ENCODE measurements around the gene GNAO1.

The GNAO1 gene

DNA sequence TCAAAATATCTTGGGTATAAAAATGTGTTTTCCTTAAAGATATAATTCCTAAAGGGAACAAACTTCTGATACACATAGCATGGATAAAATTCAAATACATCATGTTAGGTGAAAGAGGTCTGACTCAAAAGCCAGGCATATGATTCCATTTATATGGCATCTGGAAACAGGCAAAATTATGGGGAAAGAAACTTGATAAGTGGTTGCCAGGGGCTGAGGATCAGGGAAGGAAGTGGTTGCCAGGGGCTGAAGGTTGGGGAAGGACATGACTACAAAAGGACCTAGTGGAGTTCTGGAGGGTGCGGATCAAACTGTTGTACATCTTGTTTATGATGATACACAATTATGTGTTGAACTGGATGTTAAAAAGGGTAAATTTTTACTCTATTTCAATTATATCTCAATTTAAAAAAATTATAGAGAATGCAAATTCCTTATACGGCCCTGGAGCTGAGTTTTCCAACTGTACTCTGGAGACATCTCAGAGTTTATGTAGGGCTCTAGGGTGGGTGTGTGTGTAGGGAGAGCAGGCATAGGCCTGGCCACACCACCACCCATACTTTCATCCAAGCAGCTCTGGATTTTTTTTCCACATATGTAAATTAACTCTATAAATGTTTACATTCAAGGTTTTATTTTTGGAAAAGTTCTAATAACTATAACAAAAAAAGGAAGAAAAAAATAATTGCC, 179.0 kb downstream of the GNAO1 start:
- TF ChIP-seq POLR2AphosphoS5 (IDR thresholded peaks at IDR 0.05; ENCODE audit: low read depth) = no peak
- no peak for DNase-seq (ENCODE audit: low read depth in 1 of 2, low spot score in 1 of 2)
- H3K27ac ChIP-seq (replicated peaks) = no peak overlapping the region

DNA sequence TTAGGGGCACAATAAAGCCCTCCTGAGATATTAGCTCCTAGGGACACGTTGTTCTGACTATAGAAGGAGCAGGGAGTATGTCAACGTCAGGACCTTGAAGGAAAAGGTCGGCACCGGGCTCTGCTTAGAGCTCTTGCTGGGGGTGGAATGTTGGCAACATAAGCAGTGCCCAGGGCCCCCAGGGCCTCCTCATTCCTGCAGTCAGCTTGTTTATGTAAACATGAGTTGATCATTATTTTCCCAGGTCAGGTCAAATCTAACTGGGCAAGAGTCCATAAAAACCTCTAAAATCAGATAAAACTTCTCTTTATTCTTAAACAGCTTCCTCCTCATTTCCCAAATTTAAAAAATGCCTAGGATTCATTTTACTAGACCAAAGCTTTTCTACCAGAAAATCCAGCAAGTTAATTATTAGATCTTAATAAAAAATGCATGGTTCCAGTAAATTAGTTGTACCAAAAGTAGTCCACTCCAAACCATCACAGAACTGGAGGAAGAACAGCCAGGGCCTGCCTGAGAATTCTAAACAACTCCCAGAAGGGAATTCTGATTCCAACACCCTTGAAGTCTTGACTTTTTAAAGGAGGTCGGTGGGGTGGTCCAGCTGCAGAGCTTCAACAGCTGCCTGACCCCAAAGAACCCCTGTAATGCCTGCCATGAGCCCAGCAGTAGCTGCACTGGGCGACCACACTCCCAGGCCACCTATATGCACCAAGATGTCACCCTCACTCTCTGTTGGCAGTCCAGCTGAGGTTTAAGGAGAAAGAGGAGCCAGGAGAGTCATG, 179.8 kb downstream of the GNAO1 start:
- Histone ChIP-seq H3K27me3 (ENCODE audit: insufficient read depth, poor library complexity, severe bottlenecking) (no peaks in the 10 kb centered on the region), H3K4me3 (replicated peaks; ENCODE audit: insufficient read depth, low read length) (no peak overlapping the region), H3K27ac (replicated peaks) (no peak overlapping the region)
- DNase-seq (ENCODE audit: low read depth in 1 of 2, low spot score in 1 of 2) = no peak
- TF ChIP-seq, protein P1, sequence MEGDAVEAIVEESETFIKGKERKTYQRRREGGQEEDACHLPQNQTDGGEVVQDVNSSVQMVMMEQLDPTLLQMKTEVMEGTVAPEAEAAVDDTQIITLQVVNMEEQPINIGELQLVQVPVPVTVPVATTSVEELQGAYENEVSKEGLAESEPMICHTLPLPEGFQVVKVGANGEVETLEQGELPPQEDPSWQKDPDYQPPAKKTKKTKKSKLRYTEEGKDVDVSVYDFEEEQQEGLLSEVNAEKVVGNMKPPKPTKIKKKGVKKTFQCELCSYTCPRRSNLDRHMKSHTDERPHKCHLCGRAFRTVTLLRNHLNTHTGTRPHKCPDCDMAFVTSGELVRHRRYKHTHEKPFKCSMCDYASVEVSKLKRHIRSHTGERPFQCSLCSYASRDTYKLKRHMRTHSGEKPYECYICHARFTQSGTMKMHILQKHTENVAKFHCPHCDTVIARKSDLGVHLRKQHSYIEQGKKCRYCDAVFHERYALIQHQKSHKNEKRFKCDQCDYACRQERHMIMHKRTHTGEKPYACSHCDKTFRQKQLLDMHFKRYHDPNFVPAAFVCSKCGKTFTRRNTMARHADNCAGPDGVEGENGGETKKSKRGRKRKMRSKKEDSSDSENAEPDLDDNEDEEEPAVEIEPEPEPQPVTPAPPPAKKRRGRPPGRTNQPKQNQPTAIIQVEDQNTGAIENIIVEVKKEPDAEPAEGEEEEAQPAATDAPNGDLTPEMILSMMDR (IDR thresholded peaks at IDR 0.05; ENCODE audit: insufficient read depth, low read length) = no peak
- TF ChIP-seq POLR2AphosphoS5 (IDR thresholded peaks at IDR 0.05; ENCODE audit: low read depth) (no peak), GABPA (IDR thresholded peaks at IDR 0.05; ENCODE audit: low read depth) (no peak), SPI1 (IDR thresholded peaks at IDR 0.05; ENCODE audit: borderline replicate concordance, low read depth) (no peak)
- TF ChIP-seq, protein P2, sequence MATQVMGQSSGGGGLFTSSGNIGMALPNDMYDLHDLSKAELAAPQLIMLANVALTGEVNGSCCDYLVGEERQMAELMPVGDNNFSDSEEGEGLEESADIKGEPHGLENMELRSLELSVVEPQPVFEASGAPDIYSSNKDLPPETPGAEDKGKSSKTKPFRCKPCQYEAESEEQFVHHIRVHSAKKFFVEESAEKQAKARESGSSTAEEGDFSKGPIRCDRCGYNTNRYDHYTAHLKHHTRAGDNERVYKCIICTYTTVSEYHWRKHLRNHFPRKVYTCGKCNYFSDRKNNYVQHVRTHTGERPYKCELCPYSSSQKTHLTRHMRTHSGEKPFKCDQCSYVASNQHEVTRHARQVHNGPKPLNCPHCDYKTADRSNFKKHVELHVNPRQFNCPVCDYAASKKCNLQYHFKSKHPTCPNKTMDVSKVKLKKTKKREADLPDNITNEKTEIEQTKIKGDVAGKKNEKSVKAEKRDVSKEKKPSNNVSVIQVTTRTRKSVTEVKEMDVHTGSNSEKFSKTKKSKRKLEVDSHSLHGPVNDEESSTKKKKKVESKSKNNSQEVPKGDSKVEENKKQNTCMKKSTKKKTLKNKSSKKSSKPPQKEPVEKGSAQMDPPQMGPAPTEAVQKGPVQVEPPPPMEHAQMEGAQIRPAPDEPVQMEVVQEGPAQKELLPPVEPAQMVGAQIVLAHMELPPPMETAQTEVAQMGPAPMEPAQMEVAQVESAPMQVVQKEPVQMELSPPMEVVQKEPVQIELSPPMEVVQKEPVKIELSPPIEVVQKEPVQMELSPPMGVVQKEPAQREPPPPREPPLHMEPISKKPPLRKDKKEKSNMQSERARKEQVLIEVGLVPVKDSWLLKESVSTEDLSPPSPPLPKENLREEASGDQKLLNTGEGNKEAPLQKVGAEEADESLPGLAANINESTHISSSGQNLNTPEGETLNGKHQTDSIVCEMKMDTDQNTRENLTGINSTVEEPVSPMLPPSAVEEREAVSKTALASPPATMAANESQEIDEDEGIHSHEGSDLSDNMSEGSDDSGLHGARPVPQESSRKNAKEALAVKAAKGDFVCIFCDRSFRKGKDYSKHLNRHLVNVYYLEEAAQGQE (IDR thresholded peaks at IDR 0.05; ENCODE audit: insufficient replicate concordance, low read depth) = no peak

More for the DNA sequence above, 179.0 kb downstream of the GNAO1 start:
- Histone ChIP-seq H3K27me3 (ENCODE audit: insufficient read depth, poor library complexity, severe bottlenecking) (no peaks in the 10 kb centered on the region), H3K4me3 (replicated peaks; ENCODE audit: insufficient read depth, low read length) (no peak overlapping the region)

- Histone ChIP-seq H3K27me3 (ENCODE audit: insufficient read depth, poor library complexity, severe bottlenecking) (no peaks in the 10 kb centered on the region), H3K27ac (replicated peaks) (no peak overlapping the region), H3K4me3 (replicated peaks; ENCODE audit: insufficient read depth, low read length) (no peak overlapping the region)
- no peak for DNase-seq (ENCODE audit: low read depth in 1 of 2, low spot score in 1 of 2)
- no peak for TF ChIP-seq GABPA (IDR thresholded peaks at IDR 0.05; ENCODE audit: low read depth)
Observed at GRCh38 chr16:56371660-56371937, 180.3 kb downstream of the GNAO1 start.

- no peak for DNase-seq (ENCODE audit: low read depth in 1 of 2, low spot score in 1 of 2)
- H3K4me3 ChIP-seq (replicated peaks; ENCODE audit: insufficient read depth, low read length) = no peak overlapping the region
- no peaks in the 10 kb centered on the region for H3K27me3 ChIP-seq (ENCODE audit: insufficient read depth, poor library complexity, severe bottlenecking)
- no peak overlapping the region for H3K27ac ChIP-seq (replicated peaks)
- TF ChIP-seq, protein P1 (IDR thresholded peaks at IDR 0.05; ENCODE audit: insufficient read depth, low read length) = no peak
- no peak for TF ChIP-seq POLR2AphosphoS5 (IDR thresholded peaks at IDR 0.05; ENCODE audit: low read depth)
- no peak for TF ChIP-seq GABPA (IDR thresholded peaks at IDR 0.05; ENCODE audit: low read depth)
- TF ChIP-seq SPI1 (IDR thresholded peaks at IDR 0.05; ENCODE audit: borderline replicate concordance, low read depth) = no peak
- TF ChIP-seq, protein P2 (IDR thresholded peaks at IDR 0.05; ENCODE audit: insufficient replicate concordance, low read depth) = no peak
Observed at GRCh38 chr16:56372013-56372634, 180.8 kb downstream of the GNAO1 start.
